Fibroblast of lung (primary cell): ENCODE results near the gene NPM3. TPM values are rescaled to one million over a fixed set of nuclear protein-coding genes. Genes with fewer than 3 reads are reported as not detected.

Source experiments
- DNase-seq, 2 donors: peaks; one replicate each; pipeline versions ENCODE4 v3.0.0 to v3.0.0-alpha.2; 2010; ENCODE audit warnings: low read depth in 2 of 2
- H2AFZ ChIP-seq: 2 replicates; pipeline ENCODE4 v1.5.1; 2012; ENCODE audit warnings: low read length, control low read depth, inconsistent platforms
- H3K27ac ChIP-seq: 2 replicates; pipeline ENCODE4 v1.5.1; 2011; ENCODE audit warnings: low read length, control low read depth; ENCODE audit not compliant: insufficient read depth
- H3K27me3 ChIP-seq: 2 replicates; pipeline ENCODE4 v1.5.1; 2011; ENCODE audit warnings: mild to moderate bottlenecking, low read length; ENCODE audit not compliant: control insufficient read depth, insufficient read depth
- H3K36me3 ChIP-seq: 2 replicates; pipeline ENCODE4 v1.5.1; 2011; ENCODE audit warnings: low read length; ENCODE audit not compliant: control insufficient read depth, insufficient read depth
- H3K4me1 ChIP-seq: 2 replicates; pipeline ENCODE4 v1.5.1; 2011; ENCODE audit warnings: low read length; ENCODE audit not compliant: control insufficient read depth, insufficient read depth; ENCODE audit errors: extremely low read depth
- H3K4me2 ChIP-seq: 2 replicates; pipeline ENCODE4 v1.5.1; 2011; ENCODE audit warnings: low read length, control low read depth; ENCODE audit not compliant: insufficient read depth; ENCODE audit errors: extremely low read depth
- H3K4me3 ChIP-seq, 4 experiments: fragments of 200-600 bp in 1 of 4; sonication (generic) in 1 of 4; replicated peaks in 1 of 4; 2 replicates each; pipeline ENCODE4 v1.5.1; 2011 to 2016; ENCODE audit warnings: low read length in 4 of 4, low read depth in 3 of 4, mild to moderate bottlenecking in 3 of 4, control low read depth in 2 of 4, inconsistent platforms in 1 of 4, mixed read lengths in 1 of 4; ENCODE audit not compliant: insufficient read depth in 1 of 4; ENCODE audit errors: control extremely low read depth in 1 of 4
- H3K79me2 ChIP-seq: 2 replicates; pipeline ENCODE4 v1.5.1; 2012; ENCODE audit warnings: mild to moderate bottlenecking, low read length, inconsistent platforms; ENCODE audit not compliant: control insufficient read depth, insufficient read depth
- H3K9ac ChIP-seq: 2 replicates; pipeline ENCODE4 v1.5.1; 2011; ENCODE audit warnings: mild to moderate bottlenecking, low read length, control low read depth; ENCODE audit not compliant: insufficient read depth
- H3K9me3 ChIP-seq: 2 replicates; pipeline ENCODE4 v1.5.1; 2012; ENCODE audit warnings: low read depth, low read length; ENCODE audit not compliant: control insufficient read depth, insufficient read depth
- H4K20me1 ChIP-seq: 2 replicates; pipeline ENCODE4 v1.5.1; 2011; ENCODE audit warnings: low read length; ENCODE audit not compliant: control insufficient read depth, insufficient read depth; ENCODE audit errors: extremely low read depth
- EZH2 ChIP-seq: IDR thresholded peaks from 2 replicates; pipeline ENCODE4 v1.5.1; 2012; ENCODE audit warnings: low read length, control low read depth, mild to moderate bottlenecking; ENCODE audit errors: missing control alignments
- polyA plus RNA-seq, 2 donors: library from polyadenylated mRNA; depleted of rRNA in 1 of 2; stranded (reverse) in 1 of 2; unstranded in 1 of 2; fragments of >200 nt; gene quantifications; 2 replicates each; pipeline ENCODE4 v1.2.1, GENCODE V29; 2011 to 2012; ENCODE audit warnings: missing spikeins in 1 of 2
- total RNA-seq: library from RNA; depleted of rRNA; stranded (reverse); fragments of >200 nt; gene quantifications from 2 replicates; pipeline ENCODE4 v1.2.1, GENCODE V29; 2014
- TF ChIP-seq, protein P1 (sequence below), 2 donors: IDR thresholded peaks in 1 of 2; conservative IDR thresholded peaks in 1 of 2; 1 replicate in 1 of 2; 2 replicates in 1 of 2; pipeline ENCODE4 v1.5.1; 2011 to 2012; ENCODE audit warnings: low read length in 2 of 2, control low read depth in 1 of 2, inconsistent platforms in 1 of 2, low read depth in 1 of 2, mild to moderate bottlenecking in 1 of 2

Gene NPM3
- total and polyA plus RNA-seq, 2 donors (not counting 1 experiment from before 2014, with no cell fraction given): 29.1 to 80.8 TPM

DNA sequence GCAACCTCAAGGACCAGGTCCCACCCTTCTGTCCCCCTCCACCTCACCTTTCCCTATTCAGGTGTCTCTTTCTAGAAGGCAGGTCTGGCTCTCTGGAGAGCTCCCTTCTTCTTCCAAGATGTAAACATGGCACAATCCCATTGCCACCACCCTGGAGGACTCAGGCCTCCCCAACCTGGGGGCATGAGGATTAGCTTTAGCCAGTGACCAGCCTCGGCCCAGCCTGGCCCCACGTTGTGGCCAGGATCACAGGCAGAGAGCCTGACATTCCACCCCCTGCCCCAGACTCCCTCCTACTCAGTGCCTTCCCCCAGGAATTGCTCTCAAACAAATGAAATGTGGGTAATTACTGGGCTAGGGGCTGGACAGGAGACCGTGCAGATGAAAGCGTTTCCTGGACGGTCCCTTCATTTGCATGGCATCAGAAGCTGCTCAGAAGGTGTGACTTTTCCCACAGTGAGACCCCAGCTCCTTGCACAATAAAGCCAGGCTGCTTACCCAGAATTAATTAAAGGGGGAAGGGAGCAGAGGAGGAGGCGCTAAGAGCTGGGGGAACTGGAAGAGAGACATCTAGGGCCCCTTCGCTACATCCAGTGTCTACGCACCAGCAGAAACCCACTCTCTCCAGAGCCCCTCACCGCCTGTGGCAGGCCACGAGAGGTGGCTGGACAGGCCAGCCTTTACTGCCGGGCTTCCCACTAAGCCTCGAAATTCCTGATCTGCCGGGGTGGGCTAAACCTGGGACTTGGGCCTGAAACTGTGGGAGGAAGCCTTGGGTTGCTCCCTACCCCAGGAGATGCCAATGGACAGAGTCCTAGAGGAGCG, 15.1 kb downstream of the NPM3 start:
- Histone ChIP-seq H3K27me3 (peaks cover 53% of the 10 kb centered on the region), H3K9ac (no peak overlapping the region), H3K4me2 (no peak overlapping the region), H3K9me3 (no peaks in the 10 kb centered on the region), H2AFZ (no peak overlapping the region), H3K36me3 (no peaks in the 10 kb centered on the region), H3K4me1 (no peaks in the 10 kb centered on the region), H3K79me2 (no peaks in the 10 kb centered on the region), H3K4me3 (no peak overlapping the region), H4K20me1 (no peaks in the 10 kb centered on the region), H3K27ac (no peak overlapping the region)
- DNase-seq: no peak
- no peak for TF ChIP-seq EZH2
- TF ChIP-seq, protein P1, sequence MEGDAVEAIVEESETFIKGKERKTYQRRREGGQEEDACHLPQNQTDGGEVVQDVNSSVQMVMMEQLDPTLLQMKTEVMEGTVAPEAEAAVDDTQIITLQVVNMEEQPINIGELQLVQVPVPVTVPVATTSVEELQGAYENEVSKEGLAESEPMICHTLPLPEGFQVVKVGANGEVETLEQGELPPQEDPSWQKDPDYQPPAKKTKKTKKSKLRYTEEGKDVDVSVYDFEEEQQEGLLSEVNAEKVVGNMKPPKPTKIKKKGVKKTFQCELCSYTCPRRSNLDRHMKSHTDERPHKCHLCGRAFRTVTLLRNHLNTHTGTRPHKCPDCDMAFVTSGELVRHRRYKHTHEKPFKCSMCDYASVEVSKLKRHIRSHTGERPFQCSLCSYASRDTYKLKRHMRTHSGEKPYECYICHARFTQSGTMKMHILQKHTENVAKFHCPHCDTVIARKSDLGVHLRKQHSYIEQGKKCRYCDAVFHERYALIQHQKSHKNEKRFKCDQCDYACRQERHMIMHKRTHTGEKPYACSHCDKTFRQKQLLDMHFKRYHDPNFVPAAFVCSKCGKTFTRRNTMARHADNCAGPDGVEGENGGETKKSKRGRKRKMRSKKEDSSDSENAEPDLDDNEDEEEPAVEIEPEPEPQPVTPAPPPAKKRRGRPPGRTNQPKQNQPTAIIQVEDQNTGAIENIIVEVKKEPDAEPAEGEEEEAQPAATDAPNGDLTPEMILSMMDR (conservative IDR thresholded peaks at IDR 0.05 in 1 of 2, IDR thresholded peaks at IDR 0.05 in 1 of 2; ENCODE audit: low read depth in 1 of 2, low read length in 2 of 2): no peak

DNA sequence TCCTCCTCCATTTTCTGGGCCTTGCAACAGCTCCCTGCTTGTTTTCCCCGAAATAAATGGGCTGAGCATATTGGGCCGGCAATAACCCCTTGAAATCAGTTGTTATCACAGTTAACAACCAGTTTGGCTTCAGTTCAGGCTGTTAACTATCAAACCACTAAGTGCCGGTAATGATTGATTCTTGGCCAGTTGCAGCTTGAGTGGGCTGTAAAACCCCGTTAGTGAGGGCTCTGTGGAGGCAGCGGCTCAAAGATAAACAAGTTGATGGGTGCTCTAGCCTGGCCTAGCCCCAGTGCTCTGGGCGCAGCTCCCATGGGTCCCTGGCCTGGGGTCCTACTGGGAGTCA, 15.7 kb downstream of the NPM3 start:
- TF ChIP-seq, protein P1 (conservative IDR thresholded peaks at IDR 0.05 in 1 of 2, IDR thresholded peaks at IDR 0.05 in 1 of 2; ENCODE audit: low read depth in 1 of 2, low read length in 2 of 2): no peak
- no peak for TF ChIP-seq EZH2
- Histone ChIP-seq H3K4me1 (no peaks in the 10 kb centered on the region), H3K9me3 (no peaks in the 10 kb centered on the region), H4K20me1 (no peaks in the 10 kb centered on the region), H2AFZ (no peak overlapping the region), H3K9ac (no peak overlapping the region), H3K27me3 (peaks cover 50% of the 10 kb centered on the region), H3K27ac (no peak overlapping the region), H3K36me3 (no peaks in the 10 kb centered on the region), H3K79me2 (no peaks in the 10 kb centered on the region), H3K4me3 (no peak overlapping the region), H3K4me2 (no peak overlapping the region)
- DNase-seq: no peak

DNA sequence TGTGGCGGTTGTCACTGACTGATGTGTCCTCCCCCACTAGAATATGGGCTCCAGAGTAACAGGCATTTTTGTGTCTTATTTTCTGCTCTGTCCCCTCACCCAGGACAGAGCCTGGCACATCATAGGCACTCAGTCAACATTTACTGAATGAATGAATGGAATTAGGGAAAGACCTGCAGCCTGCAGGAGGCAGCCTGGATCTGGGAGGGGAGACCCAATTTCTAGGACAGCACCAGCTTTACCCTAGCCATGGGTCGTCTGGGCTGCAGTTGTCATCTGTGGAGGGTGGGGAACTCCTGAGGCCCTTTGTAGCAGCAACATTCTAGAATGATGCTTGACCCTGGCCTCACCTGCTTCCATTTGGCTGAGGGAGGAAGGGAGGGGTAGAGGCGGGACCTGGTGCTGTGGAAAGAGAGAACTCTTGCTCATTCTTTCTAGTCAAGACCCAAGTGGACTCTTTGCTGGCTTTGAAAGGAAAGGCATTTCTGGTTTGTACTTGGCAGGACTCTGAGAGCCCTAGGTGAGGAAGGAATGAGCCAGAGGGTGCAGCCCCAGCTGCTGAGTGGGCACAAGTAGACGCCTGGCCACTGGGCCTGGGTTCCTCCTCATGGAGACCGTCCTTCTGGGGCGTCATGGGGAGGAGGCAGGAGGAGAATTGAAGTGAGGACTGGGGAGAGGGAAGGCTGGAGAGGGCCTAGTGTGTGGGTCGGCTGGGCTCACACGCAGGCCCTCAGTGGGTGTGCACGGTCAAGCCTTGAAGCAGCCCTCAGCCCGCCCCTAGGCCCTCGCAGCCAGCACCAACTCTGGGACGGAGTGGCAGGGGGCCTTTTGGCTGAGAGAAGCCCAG, 16.3 kb downstream of the NPM3 start:
- Histone ChIP-seq H2AFZ (no peak overlapping the region), H3K27ac (no peak overlapping the region), H3K4me1 (no peaks in the 10 kb centered on the region), H3K79me2 (no peaks in the 10 kb centered on the region), H3K9ac (no peak overlapping the region), H3K9me3 (no peaks in the 10 kb centered on the region), H3K36me3 (no peaks in the 10 kb centered on the region), H3K27me3 (peaks cover 44% of the 10 kb centered on the region), H3K4me2 (no peak overlapping the region), H4K20me1 (no peaks in the 10 kb centered on the region), H3K4me3 (no peak overlapping the region)
- DNase-seq: no peak
- TF ChIP-seq, protein P1 (conservative IDR thresholded peaks at IDR 0.05 in 1 of 2, IDR thresholded peaks at IDR 0.05 in 1 of 2; ENCODE audit: low read depth in 1 of 2, low read length in 2 of 2): no peak
- peak; percentile 34 for TF ChIP-seq EZH2
